ENCODE measurements around the gene NFIL3. TPM values are rescaled to one million over a fixed set of nuclear protein-coding genes. Genes with fewer than 3 reads are reported as not detected.

NFIL3 gene
- polyA plus RNA-seq, 1 of the 3 experiments (the other 2 are of a cell fraction), result 9.3 TPM

DNA sequence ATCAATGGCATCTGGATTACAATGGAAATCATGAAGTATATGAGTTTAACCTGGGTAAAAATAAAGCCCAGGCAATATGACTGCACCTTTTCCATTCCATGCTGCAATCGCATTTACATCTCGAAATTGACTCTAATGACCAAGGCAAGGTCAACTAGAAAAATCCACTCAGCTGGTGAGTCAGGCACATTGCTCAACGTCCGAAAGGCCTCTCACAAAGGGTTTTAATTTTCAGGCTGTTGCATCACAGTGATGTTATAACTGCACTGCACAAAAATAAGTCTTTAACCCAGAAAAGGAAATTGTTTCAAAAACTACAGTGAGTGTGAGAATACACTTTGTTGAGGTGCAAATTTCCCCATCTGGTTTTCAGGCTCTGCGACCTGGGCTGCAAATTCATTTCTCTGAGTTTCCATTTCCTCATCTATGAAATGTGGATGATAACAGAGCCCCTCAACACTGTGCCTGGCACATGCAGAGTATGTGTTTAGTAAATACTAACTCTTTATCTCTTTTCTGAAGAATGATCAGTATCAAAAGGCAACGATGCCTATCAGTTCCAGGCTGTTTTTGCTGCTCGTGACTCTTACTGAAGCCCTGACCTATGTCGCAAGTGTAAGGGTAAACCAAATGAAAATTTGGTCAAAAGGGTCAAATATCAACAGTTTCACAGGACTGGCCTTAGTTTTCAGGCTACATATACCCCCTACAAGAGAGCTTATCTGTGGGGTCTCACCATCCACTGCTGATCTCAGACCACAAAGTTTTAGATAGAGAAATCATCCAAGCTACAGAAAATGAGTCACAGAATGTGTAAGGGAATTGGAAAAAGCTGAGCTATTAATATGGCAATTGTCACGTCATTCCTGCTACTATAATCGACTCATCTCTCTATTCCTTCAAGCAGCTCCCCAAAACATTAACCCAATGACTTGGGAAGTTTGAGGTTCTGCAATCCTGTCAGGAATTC, 4.1 kb downstream of the NFIL3 start:
- TF ChIP-seq, protein P1, sequence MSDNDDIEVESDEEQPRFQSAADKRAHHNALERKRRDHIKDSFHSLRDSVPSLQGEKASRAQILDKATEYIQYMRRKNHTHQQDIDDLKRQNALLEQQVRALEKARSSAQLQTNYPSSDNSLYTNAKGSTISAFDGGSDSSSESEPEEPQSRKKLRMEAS (IDR thresholded peaks at IDR 0.05; ENCODE audit: low read depth), result peak; percentile 30; the same call in 1 of the 2 replicates
- TF ChIP-seq RXRA (IDR thresholded peaks at IDR 0.05; ENCODE audit: borderline replicate concordance, low read depth) (peak; percentile 44; the same call in 1 of the 2 replicates), PBX3 (IDR thresholded peaks at IDR 0.05) (peak; percentile 71), MEF2A (IDR thresholded peaks at IDR 0.05; ENCODE audit: borderline replicate concordance, low read depth) (peak; percentile 57; the same call in 1 of the 2 replicates), FOSL2 (IDR thresholded peaks at IDR 0.05; ENCODE audit: borderline replicate concordance, low read depth) (peak; percentile 81; the same call in 1 of the 2 replicates), TCF12 (IDR thresholded peaks at IDR 0.05) (peak; percentile 83), POLR2AphosphoS5 (IDR thresholded peaks at IDR 0.05; ENCODE audit: low read depth, low read length) (peak; percentile 13; the same call in 1 of the 2 replicates), SIN3A (IDR thresholded peaks at IDR 0.05; ENCODE audit: borderline replicate concordance, low read depth, low read length) (0 out of 2 replicates have a peak, but pooled peaks have one; percentile 47), EP300 (IDR thresholded peaks at IDR 0.05; ENCODE audit: borderline replicate concordance in 1 of 2, low read depth in 1 of 2, low read length in 1 of 2) (peak in 1 of 2 experiments; percentile 51; a peak in 1 of 4 replicates), GATA2 (CRISPR knock-in tag; IDR thresholded peaks at IDR 0.05) (no peak), JUND (IDR thresholded peaks at IDR 0.05) (peak; percentile 77), GABPA (IDR thresholded peaks at IDR 0.05; ENCODE audit: low read depth) (no peak)
- TF ChIP-seq, protein P2, sequence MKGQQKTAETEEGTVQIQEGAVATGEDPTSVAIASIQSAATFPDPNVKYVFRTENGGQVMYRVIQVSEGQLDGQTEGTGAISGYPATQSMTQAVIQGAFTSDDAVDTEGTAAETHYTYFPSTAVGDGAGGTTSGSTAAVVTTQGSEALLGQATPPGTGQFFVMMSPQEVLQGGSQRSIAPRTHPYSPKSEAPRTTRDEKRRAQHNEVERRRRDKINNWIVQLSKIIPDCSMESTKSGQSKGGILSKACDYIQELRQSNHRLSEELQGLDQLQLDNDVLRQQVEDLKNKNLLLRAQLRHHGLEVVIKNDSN (IDR thresholded peaks at IDR 0.05; ENCODE audit: borderline replicate concordance, low read depth), result no peak
- ChIA-PET POLR2A (no interaction called here), CTCF (interaction anchor here (0.9 to 2.6 kb wide), 3 partner anchors 27 to 386 kb away, joined by 3 to 14 read pairs (median 3); no protein-coding TSS in a partner anchor)
- WGBS (ENCODE audit: low lambda C conversion rate), result 26% methylated on average over 10 of the region's 10 CpGs
- Histone ChIP-seq H3K27ac (ENCODE audit: low read depth in 2 of 2, low read length in 1 of 2) (peak overlapping the region in 1 of 2 experiments; percentile 85; a peak in 2 of 4 replicates), H3K4me1 (ENCODE audit: control insufficient read depth in 1 of 2, insufficient read depth in 2 of 2, low read depth in 1 of 2, low read length in 1 of 2) (peaks cover 6 to 12% of the 10 kb centered on the region in 2 experiments), H4K20me1 (ENCODE audit: insufficient read depth) (no peaks in the 10 kb centered on the region; the same call in 1 of the 2 replicates), H3K79me2 (ENCODE audit: insufficient read depth) (peaks cover 82% of the 10 kb centered on the region), H3K27me3 (ENCODE audit: insufficient read depth) (no peaks in the 10 kb centered on the region), H2AFZ (ENCODE audit: low read depth) (no peak overlapping the region), H3K36me3 (replicated peaks in 1 of 2; ENCODE audit: control insufficient read depth in 1 of 2, insufficient read depth in 2 of 2, low read length in 1 of 2) (no peaks in the 10 kb centered on the region), H3F3A (replicated peaks; ENCODE audit: insufficient read depth) (peaks cover 12% of the 10 kb centered on the region), H3K9me2 (no peaks in the 10 kb centered on the region), H3K9ac (peak overlapping the region; percentile 37; the same call in 1 of the 2 replicates), H3K4me2 (peak overlapping the region; percentile 90; the same call in 1 of the 2 replicates), H3K9me3 (no peaks in the 10 kb centered on the region), H3K4me3 (ENCODE audit: low read depth in 2 of 2, low read length in 1 of 2) (0 out of 4 replicates have a peak overlapping the region, but pooled peaks of 1 of the 2 experiments have one; percentile 18)
- peak; percentile 16 for DNase-seq

- CTCF ChIA-PET, result interaction anchor here (1.0 kb wide), 1 partner anchor 8 kb away, joined by 5 read pairs; no protein-coding TSS in a partner anchor
- no peaks in the 10 kb centered on the region for H3K36me3 ChIP-seq (replicated peaks in 1 of 2; ENCODE audit: control insufficient read depth in 1 of 2, insufficient read depth in 2 of 2, low read length in 1 of 2)
- no peaks in the 10 kb centered on the region for H3K9me3 ChIP-seq
- peak overlapping the region; percentile 90; the same call in 1 of the 2 replicates for H3K4me2 ChIP-seq
- H3K9me2 ChIP-seq, result no peaks in the 10 kb centered on the region
- H3K4me1 ChIP-seq (ENCODE audit: control insufficient read depth in 1 of 2, insufficient read depth in 2 of 2, low read depth in 1 of 2, low read length in 1 of 2), result peaks cover 6 to 11% of the 10 kb centered on the region in 2 experiments
- H3K79me2 ChIP-seq (ENCODE audit: insufficient read depth), result peaks cover 95% of the 10 kb centered on the region
- no peak overlapping the region for H2AFZ ChIP-seq (ENCODE audit: low read depth)
- TF ChIP-seq TAF1 (IDR thresholded peaks at IDR 0.05; ENCODE audit: borderline replicate concordance, low read depth, low read length) (no peak), SIN3A (IDR thresholded peaks at IDR 0.05; ENCODE audit: borderline replicate concordance, low read depth, low read length) (no peak), RXRA (IDR thresholded peaks at IDR 0.05; ENCODE audit: borderline replicate concordance, low read depth) (no peak), ELF1 (IDR thresholded peaks at IDR 0.05) (no peak)
- no peaks in the 10 kb centered on the region for H3K27me3 ChIP-seq (ENCODE audit: insufficient read depth)
- peaks cover 12% of the 10 kb centered on the region for H3F3A ChIP-seq (replicated peaks; ENCODE audit: insufficient read depth)
- H3K27ac ChIP-seq (ENCODE audit: low read depth in 2 of 2, low read length in 1 of 2), result peak overlapping the region in 1 of 2 experiments; percentile 85; a peak in 2 of 4 replicates
- DNase-seq, result no peak
- H3K4me3 ChIP-seq (ENCODE audit: low read depth in 2 of 2, low read length in 1 of 2), result no peak overlapping the region
- no peak overlapping the region for H3K9ac ChIP-seq
- H4K20me1 ChIP-seq (ENCODE audit: insufficient read depth), result no peaks in the 10 kb centered on the region; the same call in 1 of the 2 replicates
- POLR2A ChIA-PET, result no interaction called here
Measured at GRCh38 chr9:91418215-91418610, 5.4 kb downstream of the NFIL3 start.

Data from SK-N-SH (cell line).